Activated CD4-positive, alpha-beta T cell treated with anti-CD3 and anti-CD28 coated beads for 48 hours (primary cell): ENCODE measurements around the gene ARMH3.
"Not testable (repeated sequence)": the region's sequence is repeated elsewhere in the genome, so short reads cannot be mapped to it uniquely, and the experiment has no call there.

Experiments
- DNase-seq: peaks from one replicate; pipeline ENCODE4 v3.0.0-alpha.2; 2020

ARMH3 gene, protein sequence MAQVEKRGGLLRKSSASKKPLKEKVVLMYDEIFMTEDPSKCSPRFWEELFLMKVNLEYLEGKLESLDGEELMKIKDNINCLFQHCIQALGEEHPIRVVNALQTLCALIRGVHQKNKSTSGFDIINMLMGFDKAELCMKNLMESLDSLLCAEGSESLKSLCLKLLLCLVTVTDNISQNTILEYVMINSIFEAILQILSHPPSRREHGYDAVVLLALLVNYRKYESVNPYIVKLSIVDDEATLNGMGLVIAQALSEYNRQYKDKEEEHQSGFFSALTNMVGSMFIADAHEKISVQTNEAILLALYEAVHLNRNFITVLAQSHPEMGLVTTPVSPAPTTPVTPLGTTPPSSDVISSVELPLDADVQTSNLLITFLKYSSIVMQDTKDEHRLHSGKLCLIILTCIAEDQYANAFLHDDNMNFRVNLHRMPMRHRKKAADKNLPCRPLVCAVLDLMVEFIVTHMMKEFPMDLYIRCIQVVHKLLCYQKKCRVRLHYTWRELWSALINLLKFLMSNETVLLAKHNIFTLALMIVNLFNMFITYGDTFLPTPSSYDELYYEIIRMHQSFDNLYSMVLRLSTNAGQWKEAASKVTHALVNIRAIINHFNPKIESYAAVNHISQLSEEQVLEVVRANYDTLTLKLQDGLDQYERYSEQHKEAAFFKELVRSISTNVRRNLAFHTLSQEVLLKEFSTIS

DNA sequence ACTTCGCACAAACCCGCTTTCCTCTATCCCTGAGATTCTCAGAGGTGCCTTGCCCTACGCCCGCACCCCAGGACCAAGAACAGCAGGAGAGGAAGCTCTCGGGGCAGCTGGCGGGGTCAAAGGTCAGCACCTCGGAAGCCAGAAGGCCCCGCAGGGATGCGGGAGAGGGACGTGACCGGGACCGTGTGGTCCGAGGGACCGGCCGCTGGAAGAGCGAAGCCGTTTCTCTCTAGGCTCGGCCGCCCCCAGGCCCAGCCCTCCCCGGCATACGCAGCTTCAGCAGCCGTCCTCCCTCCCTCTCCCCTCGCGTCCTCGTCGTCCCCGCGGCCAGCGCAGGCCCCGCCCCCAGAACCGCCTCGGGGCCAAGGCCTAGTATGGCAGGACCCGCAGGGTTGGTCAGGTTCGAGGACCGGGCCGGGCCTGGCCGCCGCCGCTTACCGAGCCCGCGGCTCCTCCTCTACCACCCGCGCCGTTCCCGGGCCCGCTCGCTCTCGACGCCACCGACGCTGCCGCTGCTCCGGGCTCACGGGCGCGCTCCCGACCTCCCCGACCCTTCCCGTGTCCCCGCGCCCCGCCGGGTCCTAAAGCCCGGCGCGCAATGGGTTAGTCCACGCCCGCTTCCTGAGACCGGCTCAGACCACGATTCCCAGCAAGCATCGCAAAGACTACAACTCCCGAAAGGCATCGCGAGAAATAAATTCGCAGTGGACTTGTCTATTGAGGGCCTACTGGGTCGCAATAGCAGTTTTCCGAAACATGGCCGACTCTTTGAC lies at the start of gene ARMH3:
Gene ARMH3, minus strand, starts transcription at position 527 of the 773 bp plus-strand sequence. CDS start 16,059 bp downstream, outside the sequence.
- DNase-seq = peak; percentile 94

DNA sequence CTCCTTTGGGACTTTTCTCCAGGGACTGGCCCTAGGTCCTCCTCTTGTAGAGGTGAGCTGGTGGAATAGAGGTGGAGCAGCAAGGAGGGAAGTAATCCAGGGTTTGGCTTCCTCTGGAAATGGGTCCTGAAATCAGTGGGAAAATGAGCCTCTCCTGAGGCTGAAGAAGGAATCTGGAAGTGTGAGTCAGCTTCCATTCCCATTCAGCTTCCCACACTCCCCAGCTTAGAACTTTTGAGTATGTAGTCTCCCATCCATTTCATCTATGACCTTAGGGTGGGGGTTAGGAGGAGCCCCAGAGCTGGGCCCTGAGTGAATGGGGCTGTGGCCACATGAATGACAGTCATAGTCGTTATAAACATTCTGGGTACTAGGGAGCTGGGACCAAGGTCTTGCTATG lies 46.4 kb upstream of the ARMH3 start:
- DNase-seq = no peak

DNA sequence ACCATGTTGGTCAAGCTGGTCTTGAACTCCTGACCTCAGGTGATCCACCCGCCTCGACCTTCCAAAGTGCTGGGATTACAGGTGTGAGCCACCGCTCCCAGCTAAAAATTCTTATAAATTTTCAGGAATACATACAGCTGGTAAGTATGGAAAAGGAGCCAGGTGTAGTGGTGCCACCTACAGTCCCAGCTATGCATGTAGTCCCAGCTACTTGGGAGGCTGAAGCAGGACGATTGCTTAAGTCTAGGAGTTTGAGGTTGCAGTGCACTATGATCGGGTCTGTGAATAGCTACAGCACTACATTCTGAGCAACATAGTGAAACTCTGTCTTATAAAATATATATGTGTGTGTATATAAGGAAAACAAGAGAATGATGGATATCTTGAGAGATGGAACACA lies 45.2 kb upstream of the ARMH3 start:
- no peak for DNase-seq

DNA sequence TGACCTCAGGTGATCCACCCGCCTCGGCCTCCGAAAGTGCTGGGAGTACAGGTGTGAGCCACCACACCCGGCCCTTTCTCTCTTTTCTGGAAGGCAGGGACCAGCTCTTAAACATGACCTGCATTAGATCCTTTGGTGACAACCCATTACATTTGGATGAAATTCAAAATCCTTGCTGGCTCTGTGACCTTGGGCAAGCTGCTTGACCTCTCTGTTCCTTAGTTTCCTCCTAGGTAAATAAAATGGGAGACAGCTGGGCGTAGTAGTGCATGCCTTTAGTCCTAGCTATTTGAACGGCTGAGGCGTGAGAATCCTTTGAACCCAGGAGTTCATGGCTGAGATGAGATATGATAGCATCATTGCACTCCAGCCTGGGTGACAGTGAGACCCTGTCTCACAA lies 40.5 kb upstream of the ARMH3 start:
- DNase-seq = no peak

DNA sequence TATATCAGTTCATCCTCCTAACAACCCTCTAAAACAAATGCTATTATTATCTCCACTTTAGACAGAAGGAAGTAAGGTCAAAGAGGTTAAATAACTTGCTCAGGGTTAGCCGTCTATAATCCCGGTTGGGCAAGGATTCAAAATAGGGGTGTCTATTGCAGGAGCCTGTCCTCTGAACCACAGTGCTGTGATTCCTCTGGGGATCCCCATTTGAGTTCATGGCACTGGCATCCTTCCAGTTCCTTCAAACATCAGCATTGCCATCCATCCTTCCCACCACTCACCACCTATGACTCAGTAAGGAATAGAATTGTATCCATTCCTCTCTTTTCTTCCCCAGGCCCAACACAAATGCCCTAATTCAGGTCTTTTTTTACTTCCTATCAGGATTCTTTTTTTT lies 34.8 kb upstream of the ARMH3 start:
- DNase-seq = no peak

DNA sequence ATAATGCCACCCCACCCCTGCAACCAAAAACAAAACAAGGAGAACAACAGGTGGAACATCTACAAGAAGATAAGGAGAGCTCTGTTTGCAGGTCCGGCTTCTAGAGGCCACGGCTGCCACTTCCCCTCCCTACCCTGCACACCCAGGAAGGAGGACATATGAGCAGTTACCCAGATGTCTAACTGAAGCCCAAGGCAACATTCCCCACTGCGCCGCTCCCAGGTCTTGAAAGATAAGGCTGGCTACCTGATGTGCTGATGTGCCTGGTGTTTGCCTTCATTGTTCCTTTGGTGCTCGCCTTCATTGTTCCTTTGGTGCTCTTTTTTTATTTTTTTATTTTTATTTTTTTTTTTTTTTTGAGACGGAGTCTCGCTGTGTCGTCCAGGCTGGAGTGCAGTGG lies 30.2 kb upstream of the ARMH3 start:
- no peak for DNase-seq

DNA sequence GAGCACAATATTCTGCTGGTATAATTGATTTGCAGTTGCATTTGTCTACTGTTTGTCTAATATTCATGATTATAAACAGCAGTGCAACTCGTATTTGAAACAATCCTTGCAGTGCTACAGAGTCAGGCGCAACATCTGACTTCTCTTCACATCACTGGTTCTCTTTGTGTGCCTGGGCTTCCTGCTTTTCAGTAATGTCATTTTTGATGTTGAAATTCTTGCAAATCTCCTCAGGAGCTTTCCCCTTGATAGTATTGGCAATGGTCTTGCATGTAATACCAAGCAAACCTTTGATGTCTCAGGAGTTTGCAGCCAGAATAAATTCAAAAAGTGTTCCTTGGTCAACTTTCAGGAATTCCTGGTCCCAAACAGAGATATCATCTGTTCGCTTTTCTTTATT lies 29.4 kb upstream of the ARMH3 start:
- DNase-seq = no peak

DNA sequence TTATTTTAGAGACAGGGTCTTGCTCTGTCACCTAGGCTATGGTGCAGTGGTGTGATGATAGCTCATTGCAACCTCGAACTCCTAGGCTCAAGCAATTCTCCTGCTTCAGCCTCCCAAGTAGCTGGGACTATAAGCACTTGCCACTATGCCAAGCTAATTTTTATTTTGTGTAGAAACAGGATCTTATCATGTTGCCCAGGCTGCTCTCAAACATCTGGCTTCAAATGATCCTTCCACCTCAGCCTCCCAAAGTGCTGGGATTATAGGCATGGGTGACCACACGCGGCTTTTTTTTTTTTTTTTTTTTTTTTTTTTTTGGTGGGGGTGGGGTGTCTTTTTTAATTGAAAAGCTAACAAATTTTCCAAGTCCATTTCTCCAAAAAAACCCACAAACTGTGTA lies 27.6 kb upstream of the ARMH3 start:
- DNase-seq = no peak

DNA sequence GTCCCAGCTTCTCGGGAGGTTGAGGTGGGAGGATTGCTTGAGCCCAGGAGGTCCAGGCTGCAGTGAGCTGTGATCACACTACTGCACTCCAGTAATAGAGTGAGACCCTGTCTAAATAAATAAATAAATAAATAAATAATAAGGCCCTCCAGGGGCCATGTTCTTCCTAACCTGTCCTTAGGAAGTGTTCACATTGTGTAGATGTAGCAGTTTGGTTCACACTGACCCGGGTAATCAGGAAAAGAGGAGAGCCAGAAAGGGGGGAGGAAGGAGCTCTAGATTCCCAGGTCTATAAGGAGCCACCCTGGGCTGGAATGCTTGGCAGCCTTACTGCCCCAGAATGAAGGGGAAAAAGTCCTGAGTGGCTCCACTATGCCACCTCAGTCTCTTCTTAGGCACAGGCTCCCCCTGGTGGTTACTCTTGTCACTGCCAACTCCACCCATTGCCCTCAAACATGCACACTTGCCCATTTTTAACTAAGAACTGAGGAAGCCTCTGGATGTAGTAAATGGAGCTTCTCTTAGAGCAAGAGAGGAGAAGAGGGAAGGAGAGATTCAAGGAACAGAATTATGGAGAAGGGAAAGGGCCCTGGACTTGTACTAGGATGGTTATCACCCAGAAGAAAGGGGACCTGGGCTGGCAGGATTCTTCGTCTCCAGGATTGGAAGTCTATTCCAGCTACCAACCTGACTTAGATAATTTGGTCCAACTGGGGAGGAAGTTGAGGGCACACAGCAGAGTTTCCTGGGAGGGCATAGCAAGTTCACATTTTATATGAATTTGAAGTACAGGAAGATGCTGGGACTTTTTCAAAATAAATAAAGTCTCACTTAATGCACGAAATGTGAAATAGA lies 16.9 kb upstream of the ARMH3 start:
- DNase-seq = peak; percentile 86

DNA sequence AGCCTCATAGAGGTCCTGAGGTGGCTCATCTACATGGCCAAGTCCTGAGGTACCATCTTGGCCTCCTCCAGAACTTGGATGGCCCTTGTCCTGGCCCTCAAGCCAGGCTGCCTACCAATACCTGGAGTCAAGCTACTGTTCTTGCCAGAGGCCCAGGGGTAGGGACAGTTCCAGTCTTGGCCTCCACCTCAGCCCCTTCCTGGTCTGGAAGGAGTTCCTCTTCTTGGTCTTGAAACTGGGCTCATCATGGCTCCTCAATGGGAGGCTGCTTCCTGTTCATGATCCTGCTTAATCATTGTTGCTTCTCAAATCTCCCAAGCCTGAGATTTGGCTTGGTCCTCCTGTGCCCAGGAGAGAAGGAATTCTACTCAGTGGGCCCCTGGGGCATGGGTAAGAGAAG lies 13.1 kb upstream of the ARMH3 start:
- DNase-seq = no peak

DNA sequence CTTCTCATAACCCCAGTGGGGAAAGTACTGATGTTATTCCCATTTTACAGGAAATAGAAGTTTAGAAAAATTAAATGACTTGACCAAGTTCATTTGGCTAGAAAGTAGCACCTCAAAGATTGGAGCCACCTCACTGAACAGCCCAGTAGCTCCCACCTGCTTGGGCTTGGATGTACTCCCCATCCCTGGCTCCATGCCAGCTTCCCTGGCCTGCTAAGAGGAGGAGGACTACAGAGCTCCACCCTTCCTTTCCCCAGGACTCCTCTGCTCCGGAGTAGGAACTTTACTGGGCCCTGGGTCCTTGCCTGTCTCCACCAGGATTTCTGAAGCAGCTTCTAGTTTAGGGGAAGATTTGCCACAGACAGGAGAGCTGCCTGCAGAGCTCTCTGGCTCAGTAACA lies 12.2 kb upstream of the ARMH3 start:
- DNase-seq = no peak

DNA sequence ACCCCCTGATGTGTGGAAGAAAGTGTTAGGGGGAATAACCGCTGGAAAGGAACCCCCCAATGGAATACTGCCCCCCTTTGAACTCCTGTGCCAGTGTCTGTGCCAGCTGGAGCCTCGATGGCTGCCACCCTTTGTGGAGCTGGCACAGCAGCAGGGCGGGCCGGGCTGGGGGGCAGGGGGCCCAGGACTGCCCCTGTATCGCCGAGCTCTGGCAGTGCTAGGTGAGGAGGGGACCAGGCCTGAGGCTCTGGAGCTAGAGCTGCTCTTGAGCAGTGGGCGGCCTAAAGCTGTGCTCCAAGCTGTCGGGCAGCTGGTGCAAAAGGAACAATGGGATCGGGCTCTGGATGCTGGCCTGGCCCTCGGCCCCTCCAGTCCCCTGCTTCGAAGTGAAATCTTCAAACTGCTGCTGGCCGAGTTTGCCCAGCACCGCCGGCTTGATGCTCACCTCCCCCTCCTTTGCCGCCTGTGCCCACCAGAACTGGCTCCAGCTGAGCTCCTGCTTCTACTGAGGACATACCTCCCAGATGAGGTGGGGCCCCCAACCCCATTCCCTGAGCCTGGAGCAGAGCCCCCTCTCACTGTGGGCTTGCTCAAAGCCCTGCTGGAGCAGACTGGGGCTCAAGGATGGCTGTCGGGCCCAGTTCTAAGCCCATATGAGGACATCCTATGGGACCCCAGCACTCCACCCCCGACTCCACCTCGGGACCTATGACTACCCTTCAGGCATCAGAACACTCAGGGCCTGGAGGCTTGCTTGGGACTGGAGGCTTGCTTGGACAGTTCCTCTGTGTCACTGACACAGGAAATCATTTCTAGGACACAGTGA lies 11.3 kb upstream of the ARMH3 start:
- DNase-seq = no peak

DNA sequence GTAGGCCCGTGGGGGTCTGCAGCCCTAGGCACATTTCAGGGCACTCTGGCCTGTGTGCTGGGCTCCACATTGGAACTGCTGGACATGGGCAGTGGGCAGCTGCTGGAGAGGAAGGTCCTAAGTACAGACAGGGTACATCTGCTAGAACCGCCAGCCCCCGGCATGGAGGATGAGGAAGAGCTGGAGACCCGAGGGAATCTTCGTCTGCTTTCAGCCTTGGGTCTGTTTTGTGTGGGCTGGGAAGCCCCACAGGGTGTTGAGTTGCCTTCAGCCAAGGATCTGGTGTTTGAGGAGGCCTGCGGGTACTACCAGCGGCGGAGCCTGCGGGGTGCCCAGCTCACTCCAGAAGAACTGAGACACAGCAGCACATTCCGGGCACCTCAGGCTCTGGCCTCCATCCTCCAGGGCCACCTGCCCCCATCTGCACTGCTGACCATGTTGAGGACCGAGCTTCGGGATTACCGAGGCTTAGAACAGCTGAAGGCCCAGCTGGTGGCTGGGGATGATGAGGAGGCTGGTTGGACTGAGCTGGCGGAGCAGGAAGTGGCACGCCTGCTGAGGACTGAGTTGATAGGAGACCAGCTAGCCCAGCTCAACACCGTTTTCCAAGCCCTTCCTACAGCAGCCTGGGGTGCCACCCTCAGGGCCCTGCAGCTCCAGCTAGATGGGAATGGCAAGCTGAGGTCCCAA lies 10.6 kb upstream of the ARMH3 start:
- no peak for DNase-seq

DNA sequence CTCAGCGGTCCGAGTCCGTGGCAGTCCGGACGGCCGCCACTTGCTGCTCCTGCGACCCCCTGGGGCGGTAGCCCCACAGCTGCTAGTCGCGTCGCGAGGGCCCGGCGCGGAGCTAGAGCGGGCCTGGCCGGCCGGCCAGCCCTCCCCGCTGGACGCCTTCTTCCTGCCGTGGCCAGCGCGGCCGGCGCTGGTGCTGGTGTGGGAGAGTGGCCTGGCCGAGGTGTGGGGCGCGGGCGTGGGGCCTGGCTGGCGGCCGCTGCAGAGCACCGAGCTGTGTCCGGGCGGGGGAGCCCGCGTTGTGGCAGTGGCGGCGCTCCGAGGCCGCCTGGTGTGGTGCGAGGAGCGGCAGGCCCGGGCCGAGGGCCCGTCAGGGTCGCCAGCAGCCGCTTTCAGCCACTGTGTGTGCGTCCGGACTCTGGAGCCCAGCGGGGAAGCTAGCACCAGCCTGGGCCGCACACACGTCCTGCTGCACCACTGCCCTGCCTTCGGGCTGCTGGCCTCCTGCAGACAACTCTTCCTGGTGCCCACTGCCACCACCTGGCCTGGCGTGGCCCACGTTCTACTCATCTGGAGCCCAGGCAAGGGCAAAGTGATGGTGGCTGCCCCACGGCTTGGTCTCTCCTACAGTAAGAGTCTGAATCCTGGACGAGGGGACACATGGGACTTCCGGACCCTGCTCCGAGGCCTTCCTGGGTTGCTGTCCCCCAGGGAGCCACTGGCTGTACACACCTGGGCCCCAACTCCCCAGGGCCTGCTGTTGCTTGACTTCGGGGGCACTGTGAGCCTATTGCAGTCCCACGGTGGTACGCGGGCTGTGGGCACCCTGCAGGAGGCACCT lies 9.8 kb upstream of the ARMH3 start:
- DNase-seq = peak; percentile 31

DNA sequence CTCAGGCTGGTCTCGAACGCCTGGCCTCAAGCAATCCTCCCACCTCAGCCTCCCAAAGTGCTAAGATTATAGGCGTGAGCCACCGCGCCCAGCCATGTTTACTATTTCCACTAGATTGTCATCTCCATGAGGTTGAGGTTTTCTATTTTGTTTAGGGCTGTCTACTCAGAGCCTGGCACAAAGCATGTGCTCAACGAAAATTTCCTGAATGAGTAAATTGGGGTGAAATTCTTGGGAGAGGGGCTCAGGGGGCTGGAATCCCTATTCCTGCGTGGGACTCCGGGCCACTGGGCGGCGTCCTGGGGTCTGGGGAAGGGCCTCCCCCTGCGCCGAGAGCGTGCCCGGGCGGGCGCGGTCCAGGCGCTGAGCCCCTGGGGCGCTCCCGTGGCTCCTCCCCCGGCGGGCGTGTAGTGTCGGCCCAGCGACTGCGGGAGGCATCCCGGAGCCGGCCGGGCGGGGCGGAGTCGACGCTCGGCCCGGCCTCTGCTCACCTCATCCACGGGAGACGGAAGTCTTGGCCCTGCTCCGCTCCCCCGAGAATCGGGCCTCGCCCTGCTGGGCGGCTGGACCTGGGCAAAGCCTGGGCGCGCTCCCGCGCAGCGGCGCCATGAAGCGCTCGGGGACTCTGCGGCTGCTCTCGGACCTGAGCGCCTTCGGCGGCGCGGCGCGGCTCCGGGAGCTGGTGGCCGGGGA lies 9.0 kb upstream of the ARMH3 start, which contains the start of gene HPS6:
Gene HPS6, plus strand, starts transcription at position 482 of the 693 bp plus-strand sequence. Its CDS starts 126 bp downstream, at position 608.
- DNase-seq = peak; percentile 92

DNA sequence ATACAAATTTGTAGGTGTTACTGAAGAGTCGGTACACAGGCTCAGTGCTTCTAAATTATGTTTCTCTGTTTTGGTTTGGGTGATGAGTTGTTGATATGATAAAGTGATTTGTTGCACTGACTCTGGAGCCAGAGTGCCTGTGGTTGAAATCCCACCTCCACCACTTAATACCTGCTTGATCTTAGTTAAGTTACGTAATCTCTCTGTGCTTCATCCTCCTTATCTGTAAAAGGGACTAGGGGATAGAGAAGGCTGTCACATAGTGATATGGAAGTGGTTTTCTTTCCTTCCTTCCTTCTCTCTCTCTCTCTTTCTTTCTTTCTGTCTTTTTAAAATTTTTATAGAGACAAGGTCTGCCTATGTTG lies 8.5 kb upstream of the ARMH3 start:
- no peak for DNase-seq

DNA sequence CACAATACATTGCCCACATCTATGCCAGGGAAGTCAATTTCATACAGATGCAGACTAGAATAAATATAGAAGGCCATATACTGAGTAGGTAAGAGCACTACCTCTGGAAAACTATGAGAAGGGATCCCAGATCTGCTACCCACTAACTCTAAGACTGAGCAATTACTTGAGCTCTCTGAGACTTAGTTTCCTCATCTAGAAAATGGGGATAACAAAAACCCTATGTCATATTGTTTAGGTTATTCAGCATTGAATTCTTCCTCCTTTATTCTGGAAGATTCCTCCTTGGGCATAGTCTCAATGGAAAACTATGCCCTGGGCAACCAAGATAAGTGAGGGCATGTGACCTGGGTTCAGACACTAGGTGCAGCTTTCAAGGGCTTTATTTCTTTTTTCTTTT lies 4.0 kb upstream of the ARMH3 start:
- DNase-seq = no peak

DNA sequence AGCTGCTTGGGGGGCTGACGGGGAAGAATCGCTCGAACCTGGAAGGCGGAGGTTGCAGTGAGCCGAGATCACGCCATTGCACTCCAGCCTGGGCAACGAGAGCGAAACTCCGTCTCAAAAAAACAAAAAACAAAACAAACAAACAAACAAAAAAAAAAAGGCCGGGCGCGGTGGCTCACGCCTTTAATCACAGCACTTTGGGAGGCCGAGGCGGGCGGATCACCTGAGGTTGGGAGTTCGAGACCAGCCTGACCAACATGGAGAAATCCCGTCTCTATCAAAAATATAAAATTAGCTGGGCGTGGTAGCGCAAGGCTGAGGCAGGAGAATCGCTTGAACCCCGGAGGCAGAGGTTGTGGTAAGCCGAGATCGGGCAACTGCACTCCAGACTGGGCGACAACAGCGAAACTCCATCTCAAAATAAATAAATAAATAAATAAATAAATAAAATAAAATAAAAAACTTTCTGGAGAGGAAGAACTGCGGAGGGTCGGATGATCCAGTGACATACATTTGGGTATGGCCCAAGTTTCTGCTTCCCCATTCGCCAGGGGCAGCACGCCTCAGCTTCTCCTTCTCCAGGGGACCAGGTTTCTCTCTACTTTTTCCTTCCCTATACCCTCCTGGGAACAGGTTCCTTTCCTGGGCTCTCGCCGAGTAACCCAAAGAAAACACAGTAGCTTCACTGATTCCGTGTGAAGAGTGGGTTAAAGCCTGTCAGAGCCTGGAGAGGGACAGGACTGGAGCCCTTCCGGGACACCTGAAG lies 909 bp downstream of the ARMH3 start:
- DNase-seq = not testable (repeated sequence)

DNA sequence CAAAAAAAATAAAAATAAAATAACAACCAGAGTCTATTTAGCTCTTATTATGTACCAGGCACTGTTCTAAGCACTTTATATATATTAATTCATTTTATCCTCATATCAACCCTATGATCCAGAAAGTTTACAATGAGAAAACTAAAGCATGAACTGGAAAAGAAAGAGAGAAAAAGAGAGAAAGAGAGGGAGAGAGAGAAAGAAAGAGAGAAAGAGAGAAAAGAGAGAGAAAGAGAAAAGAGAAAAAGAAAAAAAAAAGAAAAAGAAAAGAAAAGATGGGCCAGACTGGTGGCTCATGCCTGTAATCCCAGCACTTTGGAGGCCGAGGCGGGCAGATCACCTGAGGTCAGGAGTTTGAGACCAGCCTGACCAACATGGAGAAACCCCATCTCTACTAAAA lies 9.9 kb downstream of the ARMH3 start:
- no peak for DNase-seq
